Vagina (tissue), 2 donors: ENCODE data around the gene ZBTB34.

ENCODE experiments used
- POLR2A ChIP-seq, 2 donors: fragments of 450-650 bp; IDR thresholded peaks; one replicate each; pipeline ENCODE4 v1.6.1; 2017; ENCODE audit warnings: antibody characterized with exemption in 2 of 2, mild to moderate bottlenecking in 2 of 2, moderate library complexity in 2 of 2
- POLR2AphosphoS5 ChIP-seq, 2 donors: sonication (generic); formaldehyde crosslinking; IDR thresholded peaks; one replicate each; pipeline ENCODE4 v1.9.0; 2017; ENCODE audit warnings: antibody characterized with exemption in 2 of 2, mild to moderate bottlenecking in 2 of 2, low read depth in 1 of 2; ENCODE audit not compliant: insufficient read depth in 1 of 2
- TF ChIP-seq, protein P1 (sequence below), 3 experiments: fragments of 450-650 bp in 2 of 3; fragments of 200-600 bp in 1 of 3; sonication (generic) in 1 of 3; IDR thresholded peaks; one replicate each; pipeline ENCODE4 v1.5.1; 2017 to 2019; ENCODE audit warnings: antibody characterized with exemption in 3 of 3, mild to moderate bottlenecking in 2 of 3, moderate library complexity in 2 of 3

DNA sequence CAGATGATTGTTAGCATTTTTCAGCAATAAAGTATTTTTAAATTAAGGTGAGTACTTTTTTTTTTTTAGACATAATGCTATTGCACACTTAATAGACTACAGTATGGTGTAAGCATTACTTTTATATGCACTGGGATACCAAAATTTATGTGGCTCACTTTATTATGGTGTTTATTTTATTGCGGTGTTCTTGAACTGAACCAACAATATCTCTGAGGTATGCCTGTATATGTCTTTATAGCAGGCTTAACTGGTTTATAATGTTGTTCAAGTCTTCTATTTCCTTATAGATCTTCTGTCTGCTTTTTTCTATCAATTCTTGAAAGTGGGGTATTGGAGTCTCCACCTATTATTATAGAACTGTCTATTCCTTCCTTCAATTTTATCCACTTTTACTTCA is 37.6 kb upstream of the ZBTB34 start:
- TF ChIP-seq POLR2A (IDR thresholded peaks at IDR 0.05): no peak
- TF ChIP-seq, protein P1, sequence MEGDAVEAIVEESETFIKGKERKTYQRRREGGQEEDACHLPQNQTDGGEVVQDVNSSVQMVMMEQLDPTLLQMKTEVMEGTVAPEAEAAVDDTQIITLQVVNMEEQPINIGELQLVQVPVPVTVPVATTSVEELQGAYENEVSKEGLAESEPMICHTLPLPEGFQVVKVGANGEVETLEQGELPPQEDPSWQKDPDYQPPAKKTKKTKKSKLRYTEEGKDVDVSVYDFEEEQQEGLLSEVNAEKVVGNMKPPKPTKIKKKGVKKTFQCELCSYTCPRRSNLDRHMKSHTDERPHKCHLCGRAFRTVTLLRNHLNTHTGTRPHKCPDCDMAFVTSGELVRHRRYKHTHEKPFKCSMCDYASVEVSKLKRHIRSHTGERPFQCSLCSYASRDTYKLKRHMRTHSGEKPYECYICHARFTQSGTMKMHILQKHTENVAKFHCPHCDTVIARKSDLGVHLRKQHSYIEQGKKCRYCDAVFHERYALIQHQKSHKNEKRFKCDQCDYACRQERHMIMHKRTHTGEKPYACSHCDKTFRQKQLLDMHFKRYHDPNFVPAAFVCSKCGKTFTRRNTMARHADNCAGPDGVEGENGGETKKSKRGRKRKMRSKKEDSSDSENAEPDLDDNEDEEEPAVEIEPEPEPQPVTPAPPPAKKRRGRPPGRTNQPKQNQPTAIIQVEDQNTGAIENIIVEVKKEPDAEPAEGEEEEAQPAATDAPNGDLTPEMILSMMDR (IDR thresholded peaks at IDR 0.05): no peak
- TF ChIP-seq POLR2AphosphoS5 (IDR thresholded peaks at IDR 0.05; ENCODE audit: insufficient read depth in 1 of 2, low read depth in 1 of 2): no peak
